ENCODE results near the gene LIN28A. TPM values are rescaled to one million over a fixed set of nuclear protein-coding genes. Genes with fewer than 3 reads are reported as not detected.
A peak's percentile ranks its signal among the peaks of the same experiment; 100 is the strongest.

The LIN28A gene
- total RNA-seq, 1 donor from 2014 or later = not detected

DNA sequence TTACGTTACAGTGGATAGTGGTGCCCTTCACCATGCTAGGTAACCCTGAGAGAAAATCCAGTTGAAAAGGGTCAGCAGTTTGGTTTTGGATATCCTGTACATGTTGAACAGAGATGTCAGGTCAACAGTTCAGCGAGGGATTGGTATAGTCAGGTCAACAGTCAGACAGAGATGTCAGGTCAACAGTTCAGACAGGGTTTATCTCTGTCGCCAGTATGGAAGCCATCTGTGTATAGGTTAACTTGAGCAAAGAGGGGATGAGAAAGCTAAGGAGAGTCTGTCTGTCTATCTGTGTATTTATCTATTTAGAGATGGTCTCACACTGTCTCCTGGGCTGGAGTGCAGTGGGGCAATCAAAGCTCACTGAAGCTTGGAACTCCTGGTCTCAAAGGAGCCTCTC lies 39.3 kb downstream of the LIN28A start:
- H3K27me3 ChIP-seq (ENCODE audit: control insufficient read depth, insufficient read depth, low read length) = no peaks in the 10 kb centered on the region
- no peak overlapping the region for H3K4me3 ChIP-seq (ENCODE audit: low read depth, low read length)
- H3K36me3 ChIP-seq (ENCODE audit: control insufficient read depth, insufficient read depth, low read length) = peaks cover 18% of the 10 kb centered on the region
- no peak for DNase-seq (ENCODE audit: low read depth)
- FAIRE-seq = no peak
- TF ChIP-seq, protein P1, sequence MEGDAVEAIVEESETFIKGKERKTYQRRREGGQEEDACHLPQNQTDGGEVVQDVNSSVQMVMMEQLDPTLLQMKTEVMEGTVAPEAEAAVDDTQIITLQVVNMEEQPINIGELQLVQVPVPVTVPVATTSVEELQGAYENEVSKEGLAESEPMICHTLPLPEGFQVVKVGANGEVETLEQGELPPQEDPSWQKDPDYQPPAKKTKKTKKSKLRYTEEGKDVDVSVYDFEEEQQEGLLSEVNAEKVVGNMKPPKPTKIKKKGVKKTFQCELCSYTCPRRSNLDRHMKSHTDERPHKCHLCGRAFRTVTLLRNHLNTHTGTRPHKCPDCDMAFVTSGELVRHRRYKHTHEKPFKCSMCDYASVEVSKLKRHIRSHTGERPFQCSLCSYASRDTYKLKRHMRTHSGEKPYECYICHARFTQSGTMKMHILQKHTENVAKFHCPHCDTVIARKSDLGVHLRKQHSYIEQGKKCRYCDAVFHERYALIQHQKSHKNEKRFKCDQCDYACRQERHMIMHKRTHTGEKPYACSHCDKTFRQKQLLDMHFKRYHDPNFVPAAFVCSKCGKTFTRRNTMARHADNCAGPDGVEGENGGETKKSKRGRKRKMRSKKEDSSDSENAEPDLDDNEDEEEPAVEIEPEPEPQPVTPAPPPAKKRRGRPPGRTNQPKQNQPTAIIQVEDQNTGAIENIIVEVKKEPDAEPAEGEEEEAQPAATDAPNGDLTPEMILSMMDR (IDR thresholded peaks at IDR 0.05; ENCODE audit: insufficient read depth, low read length, severe bottlenecking) = no peak

DNA sequence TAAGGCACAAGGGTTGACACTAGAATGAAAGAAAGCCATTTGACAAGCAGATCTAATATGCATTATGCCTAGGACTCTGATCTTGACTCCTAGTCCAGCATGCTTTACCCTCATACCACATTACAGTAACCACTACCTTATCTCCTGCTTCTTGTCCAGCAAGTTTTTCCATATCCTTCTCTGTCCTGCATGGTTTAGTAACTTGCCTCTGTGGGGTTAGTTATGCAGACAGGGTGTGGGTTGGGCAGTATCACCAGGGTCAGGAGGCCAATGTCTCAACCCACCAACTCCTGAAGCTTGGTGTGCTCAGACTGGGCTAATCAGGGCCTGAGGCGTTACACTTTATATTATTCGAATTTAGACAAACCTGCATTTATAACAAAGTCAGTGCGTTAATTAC lies 40.3 kb downstream of the LIN28A start:
- no peak for FAIRE-seq
- no peak overlapping the region for H3K4me3 ChIP-seq (ENCODE audit: low read depth, low read length)
- H3K27me3 ChIP-seq (ENCODE audit: control insufficient read depth, insufficient read depth, low read length) = no peaks in the 10 kb centered on the region
- no peak for DNase-seq (ENCODE audit: low read depth)
- peaks cover 16% of the 10 kb centered on the region for H3K36me3 ChIP-seq (ENCODE audit: control insufficient read depth, insufficient read depth, low read length)
- TF ChIP-seq, protein P1 (IDR thresholded peaks at IDR 0.05; ENCODE audit: insufficient read depth, low read length, severe bottlenecking) = no peak

DNA sequence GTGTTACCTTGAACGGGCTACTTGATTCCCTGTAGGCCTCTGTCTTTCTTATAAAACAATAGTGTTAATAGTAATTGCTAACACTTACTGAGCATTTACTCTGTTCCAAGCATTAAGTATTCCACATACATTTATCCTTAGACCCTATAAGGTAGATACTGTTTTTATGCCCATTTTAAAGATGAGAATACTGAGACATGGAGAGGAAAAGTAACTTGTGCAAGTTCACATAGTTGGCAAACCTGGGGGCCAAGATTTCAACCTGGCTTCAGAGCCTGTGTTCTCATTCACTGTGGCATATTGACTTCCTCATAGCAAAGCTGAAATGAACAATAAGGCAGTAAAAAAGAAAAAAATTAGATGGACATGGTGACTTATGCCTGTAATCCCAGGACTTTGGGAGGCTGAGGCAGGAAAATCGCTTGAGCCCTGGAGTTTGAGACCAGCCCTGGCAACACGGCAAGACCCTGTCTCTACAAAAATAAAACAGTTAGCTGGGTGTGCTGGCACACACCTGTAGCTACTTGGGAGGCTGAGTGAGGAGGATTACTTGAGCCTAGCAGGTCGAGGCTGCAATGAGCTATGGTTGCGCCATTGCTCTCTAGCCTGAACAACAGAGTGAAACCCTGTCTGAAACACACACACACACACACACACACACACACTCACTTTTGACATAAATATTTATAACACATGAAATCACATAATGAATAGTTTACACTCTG lies 42.0 kb downstream of the LIN28A start:
- no peak overlapping the region for H3K4me3 ChIP-seq (ENCODE audit: low read depth, low read length)
- FAIRE-seq (no peak), DNase-seq (ENCODE audit: low read depth) (no peak)
- no peaks in the 10 kb centered on the region for H3K27me3 ChIP-seq (ENCODE audit: control insufficient read depth, insufficient read depth, low read length)
- TF ChIP-seq, protein P1 (IDR thresholded peaks at IDR 0.05; ENCODE audit: insufficient read depth, low read length, severe bottlenecking) = no peak
- H3K36me3 ChIP-seq (ENCODE audit: control insufficient read depth, insufficient read depth, low read length) = peaks cover 12% of the 10 kb centered on the region

DNA sequence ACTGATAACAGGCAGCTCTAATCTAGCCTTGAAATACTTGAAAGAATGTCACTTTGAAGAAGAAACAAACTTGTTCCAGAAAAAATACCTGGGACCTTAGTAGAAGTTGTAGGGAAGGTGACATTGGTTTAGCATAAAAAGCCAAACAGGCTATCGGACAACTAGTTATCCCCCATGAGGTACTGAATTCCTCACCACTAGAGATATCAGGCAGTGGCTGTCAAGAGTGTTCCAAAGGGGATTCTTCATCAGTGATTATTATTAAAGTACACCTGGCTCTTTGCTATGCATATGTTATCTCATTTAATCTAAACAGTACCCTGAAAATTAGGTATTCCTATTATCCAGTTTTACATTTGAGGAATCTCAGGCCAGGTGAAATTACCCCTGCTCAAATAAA lies 48.5 kb downstream of the LIN28A start:
- no peak for FAIRE-seq
- DNase-seq (ENCODE audit: low read depth) = no peak
- Histone ChIP-seq H3K4me3 (ENCODE audit: low read depth, low read length) (no peak overlapping the region), H3K27me3 (ENCODE audit: control insufficient read depth, insufficient read depth, low read length) (no peaks in the 10 kb centered on the region), H3K36me3 (ENCODE audit: control insufficient read depth, insufficient read depth, low read length) (peaks cover 10% of the 10 kb centered on the region)
- TF ChIP-seq, protein P1 (IDR thresholded peaks at IDR 0.05; ENCODE audit: insufficient read depth, low read length, severe bottlenecking) = no peak

DNA sequence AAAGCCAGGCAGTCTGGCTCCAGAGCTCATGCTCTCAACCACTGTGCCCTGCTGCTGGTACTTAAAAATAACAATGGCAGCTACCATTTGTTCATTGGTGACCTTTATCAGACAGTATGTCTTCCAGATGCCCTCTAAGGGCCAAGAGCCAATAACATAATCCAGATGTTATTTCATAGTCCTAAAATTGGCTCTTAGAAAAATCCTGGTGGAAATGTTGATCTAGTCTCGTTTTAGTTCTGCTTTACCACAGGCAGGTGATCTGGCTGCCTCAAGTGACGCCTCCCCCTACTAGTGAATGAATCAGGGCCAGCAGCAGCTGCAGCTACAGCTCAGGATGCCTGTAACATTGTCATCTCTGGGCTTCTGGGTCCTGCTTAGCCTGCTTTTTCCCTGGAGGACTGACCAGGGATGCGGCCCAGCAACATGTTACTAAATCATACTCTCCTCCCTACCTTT lies 49.0 kb downstream of the LIN28A start:
- TF ChIP-seq, protein P1 (IDR thresholded peaks at IDR 0.05; ENCODE audit: insufficient read depth, low read length, severe bottlenecking) = no peak
- no peak for DNase-seq (ENCODE audit: low read depth)
- H3K36me3 ChIP-seq (ENCODE audit: control insufficient read depth, insufficient read depth, low read length) = peaks cover 13% of the 10 kb centered on the region
- no peaks in the 10 kb centered on the region for H3K27me3 ChIP-seq (ENCODE audit: control insufficient read depth, insufficient read depth, low read length)
- FAIRE-seq = no peak
- no peak overlapping the region for H3K4me3 ChIP-seq (ENCODE audit: low read depth, low read length)

DNA sequence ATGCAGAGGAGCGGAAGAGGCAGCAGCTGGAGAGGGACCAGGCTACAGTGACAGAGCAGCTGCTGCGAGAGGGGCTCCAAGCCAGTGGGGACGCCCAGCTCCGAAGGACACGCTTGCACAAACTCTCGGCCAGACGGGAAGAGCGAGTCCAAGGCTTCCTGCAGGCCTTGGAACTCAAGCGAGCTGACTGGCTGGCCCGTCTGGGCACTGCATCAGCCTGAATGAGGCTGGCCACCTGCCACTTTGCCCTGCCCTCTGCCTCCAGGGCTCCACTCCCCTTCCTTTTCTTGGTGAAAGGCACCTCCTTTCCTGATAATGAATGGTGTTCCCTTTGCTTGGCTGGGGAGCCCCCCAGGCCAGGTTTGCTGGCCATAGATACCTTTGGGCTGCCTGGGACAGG lies 58.3 kb downstream of the LIN28A start:
- Histone ChIP-seq H3K4me3 (ENCODE audit: low read depth, low read length) (no peak overlapping the region), H3K27me3 (ENCODE audit: control insufficient read depth, insufficient read depth, low read length) (no peaks in the 10 kb centered on the region), H3K36me3 (ENCODE audit: control insufficient read depth, insufficient read depth, low read length) (peaks cover 13% of the 10 kb centered on the region)
- peak; percentile 18 for DNase-seq (ENCODE audit: low read depth)
- TF ChIP-seq, protein P1 (IDR thresholded peaks at IDR 0.05; ENCODE audit: insufficient read depth, low read length, severe bottlenecking) = no peak
- FAIRE-seq = no peak

All from bronchial epithelial cell (primary cell).